ENCODE measurements around the gene PPIE.

GRCh38 chr1:39700348-39700747, 38.3 kb upstream of the PPIE start:
- TF ChIP-seq CTCF (IDR thresholded peaks at IDR 0.05) (no peak), ZFX (IDR thresholded peaks at IDR 0.05; ENCODE audit: borderline replicate concordance) (no peak)

All from 22Rv1 (cell line).